GM12892 (cell line): ENCODE results near the gene ENOX1.

Experiments used
- POLR2A ChIP-seq: IDR thresholded peaks from 2 replicates; pipeline ENCODE4 v1.6.1; 2011; ENCODE audit warnings: low read depth, low read length, control low read depth
- POLR2AphosphoS5 ChIP-seq: IDR thresholded peaks from 2 replicates; pipeline ENCODE4 v1.6.1; 2011; ENCODE audit warnings: low read depth, low read length, control low read depth
- TAF1 ChIP-seq: IDR thresholded peaks from 2 replicates; pipeline ENCODE4 v1.6.1; 2011; ENCODE audit warnings: low read depth, mild to moderate bottlenecking, control low read depth, low read length, borderline replicate concordance

DNA sequence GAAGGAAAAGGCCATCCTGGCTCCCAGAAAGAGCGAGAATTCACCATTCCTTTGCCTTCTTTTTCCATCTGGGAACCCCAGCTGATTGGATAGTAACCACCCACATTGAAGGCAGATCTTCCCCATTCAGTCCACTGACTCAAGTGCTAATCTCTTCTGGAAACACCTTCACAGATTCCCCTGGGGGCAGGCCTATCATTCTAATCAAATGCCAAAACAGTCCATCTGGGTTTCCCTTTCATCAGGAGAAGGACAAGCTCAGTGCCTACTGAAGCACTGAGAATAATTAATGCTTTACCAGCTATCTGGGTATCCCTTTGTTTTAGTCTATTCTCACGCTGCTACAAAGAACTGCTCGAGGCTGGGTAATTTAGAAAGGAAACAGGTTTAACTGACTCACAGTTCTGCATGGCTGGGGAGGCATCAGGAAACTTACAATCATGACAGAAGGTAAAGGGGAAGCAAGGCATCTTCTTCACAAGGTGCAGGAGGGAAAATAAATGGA lies 293.2 kb downstream of the ENOX1 start:
- TF ChIP-seq POLR2A (no peak), POLR2AphosphoS5 (no peak), TAF1 (no peak)
